LoVo (cell line): Measurements from ENCODE around the gene SH3GL3.
A peak's percentile ranks its signal among the peaks of the same experiment; 100 is the strongest.

ENCODE experiments used
- DNase-seq: peaks from one replicate; pipeline ENCODE4 v3.0.0-alpha.2; 2016; ENCODE audit warnings: low spot score

Gene SH3GL3

DNA sequence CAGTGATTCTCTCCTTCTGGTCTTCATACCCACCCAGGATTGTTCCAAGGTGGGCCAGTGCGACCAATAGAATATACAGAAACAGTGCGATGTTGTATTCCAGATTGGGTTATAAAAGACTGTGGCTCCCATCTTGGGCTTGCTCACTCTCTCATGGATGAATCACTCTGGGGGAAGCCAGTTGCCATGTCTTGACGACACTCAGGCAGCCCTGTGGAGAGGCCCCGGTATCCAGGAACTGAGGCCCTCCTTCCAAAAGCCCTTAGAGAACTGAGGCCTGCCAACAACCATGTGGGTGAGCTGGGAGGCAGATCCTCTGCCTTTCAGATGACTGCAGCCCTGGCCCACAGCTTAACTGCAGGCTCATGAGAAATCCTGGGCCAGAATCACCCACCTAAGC lies 57.2 kb downstream of the SH3GL3 start:
- no peak for DNase-seq

- DNase-seq, result no peak
These were observed 62.9 kb downstream of the SH3GL3 start for GRCh38 chr15:83510001-83510400.

- DNase-seq, result no peak
These were observed 65.3 kb downstream of the SH3GL3 start for GRCh38 chr15:83512459-83512858.

DNA sequence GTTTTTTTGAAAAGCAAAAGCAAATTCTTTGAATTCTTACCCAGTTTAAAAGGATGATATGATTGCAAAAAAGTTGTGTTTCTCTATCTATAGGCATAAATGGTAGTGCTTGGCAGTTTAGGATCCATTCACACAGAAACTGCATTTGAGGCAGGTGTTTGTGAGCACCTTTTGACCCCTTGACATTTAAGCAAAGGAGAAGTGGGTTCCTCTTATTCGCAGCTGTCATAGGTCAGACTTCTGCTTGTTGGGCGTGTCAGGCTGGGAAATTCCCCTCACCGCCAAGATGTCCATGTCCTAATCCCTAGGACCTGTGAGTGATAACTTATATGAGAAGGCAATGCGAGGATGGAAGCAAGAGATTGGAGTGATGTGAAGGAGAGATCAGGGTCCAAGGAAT lies 67.4 kb downstream of the SH3GL3 start:
- no peak for DNase-seq

- DNase-seq, result no peak
These were observed 68.0 kb downstream of the SH3GL3 start for GRCh38 chr15:83515164-83515563.

GRCh38 chr15:83516935-83517334 lies 69.8 kb downstream of the SH3GL3 start:
- no peak for DNase-seq

- no peak for DNase-seq
These were observed 79.2 kb downstream of the SH3GL3 start for GRCh38 chr15:83526319-83526718.

DNA sequence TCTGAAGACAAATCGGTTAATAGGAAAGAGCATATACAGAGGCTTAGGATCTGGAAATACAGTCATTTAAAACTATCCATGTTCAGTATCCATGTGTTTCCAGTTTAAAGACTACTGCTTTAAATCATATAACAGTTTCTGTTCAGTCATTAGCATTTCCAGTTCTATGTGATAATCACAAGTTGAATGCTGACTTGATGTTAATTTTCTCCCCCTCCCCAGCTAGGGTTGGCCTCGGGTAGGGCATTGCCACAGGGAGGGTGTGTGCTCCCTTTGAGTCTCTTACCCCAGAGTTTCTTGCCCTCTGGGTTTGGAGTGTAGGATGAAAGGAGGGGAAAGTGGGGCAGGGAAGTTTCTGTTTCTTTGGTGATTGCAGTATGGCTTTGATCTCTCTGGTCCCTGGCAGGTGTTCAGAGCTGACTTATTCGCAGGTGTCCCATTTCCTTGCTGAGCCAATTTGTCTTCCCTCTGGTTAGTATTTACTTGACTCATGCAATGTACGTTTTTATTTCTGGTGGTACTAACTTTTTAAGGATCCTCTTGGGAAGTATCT lies 86.3 kb downstream of the SH3GL3 start:
- no peak for DNase-seq

DNA sequence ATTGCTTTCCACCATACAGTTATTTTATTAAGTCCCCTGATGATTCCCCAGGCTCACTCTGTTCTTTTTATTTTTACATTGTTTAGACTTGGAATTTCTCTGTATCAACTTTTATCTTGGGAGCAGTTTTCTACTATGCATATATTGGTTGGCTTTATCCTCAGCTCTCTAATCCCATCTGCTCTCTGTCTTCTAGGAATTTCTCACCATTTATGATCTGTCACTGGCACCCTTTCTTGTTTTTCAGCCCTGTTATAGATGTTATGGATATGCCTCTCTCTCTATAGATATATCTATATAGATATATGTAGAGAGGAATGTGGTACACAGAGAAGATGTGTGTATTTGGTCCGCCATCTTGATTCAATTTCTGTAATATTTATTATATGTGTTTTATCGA lies 90.5 kb downstream of the SH3GL3 start:
- no peak for DNase-seq

GRCh38 chr15:83538682-83539081 lies 91.5 kb downstream of the SH3GL3 start:
- no peak for DNase-seq

DNA sequence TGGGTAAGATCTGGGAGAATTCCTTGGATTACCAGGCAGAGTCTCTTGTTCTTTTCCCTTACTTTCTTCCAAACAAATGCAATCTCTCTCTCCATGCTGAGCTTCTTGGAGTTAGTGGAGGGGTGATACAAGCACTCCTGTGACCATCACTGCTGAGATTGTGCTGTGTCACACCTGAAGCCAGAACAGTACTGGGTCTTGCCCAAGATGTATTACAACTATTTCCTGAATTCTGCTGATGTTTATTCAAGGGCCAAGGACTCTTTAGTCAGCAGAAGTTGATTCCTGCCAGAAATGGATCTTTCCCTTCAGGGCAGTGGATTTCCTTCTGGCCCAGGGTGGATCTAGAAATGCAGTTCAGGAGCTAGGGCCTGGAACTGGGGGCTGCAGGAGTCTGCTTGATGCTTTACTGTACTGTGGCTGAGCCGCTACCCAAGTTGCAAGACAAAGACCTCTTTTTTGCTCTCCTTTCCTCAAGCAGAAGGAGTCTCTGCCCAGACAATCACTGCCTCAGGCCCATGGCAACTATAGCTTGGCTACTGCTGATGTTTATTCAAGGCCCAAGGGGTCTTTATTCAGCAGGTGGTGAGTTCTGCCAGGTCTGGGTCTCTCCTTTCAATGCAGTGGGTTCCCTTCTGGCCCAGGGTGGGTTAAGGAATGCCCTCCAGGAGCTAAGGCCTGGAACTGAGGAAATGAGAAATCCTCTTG lies 98.8 kb downstream of the SH3GL3 start:
- no peak for DNase-seq

GRCh38 chr15:83546512-83546888 lies 99.4 kb downstream of the SH3GL3 start:
- DNase-seq, result no peak

DNA sequence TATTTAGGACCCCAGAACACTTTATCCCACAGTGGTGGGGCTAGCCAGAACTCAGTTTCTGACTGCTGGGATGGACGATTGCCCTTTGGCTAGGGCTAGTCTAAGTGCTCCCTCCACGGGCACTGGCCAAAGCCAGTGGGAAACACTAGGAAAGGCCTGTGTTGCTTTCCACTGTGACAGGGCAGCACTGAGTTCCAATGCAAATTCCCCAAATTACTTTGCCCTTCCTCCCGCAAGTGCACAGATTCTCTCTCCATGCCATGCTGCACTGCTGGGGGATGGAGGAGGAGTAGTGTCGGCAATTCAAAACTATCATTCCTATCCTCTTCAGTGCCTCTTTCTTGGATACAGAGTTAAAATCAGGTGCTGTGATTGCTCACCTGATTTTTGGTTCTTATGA lies 100.0 kb downstream of the SH3GL3 start:
- DNase-seq, result no peak

DNA sequence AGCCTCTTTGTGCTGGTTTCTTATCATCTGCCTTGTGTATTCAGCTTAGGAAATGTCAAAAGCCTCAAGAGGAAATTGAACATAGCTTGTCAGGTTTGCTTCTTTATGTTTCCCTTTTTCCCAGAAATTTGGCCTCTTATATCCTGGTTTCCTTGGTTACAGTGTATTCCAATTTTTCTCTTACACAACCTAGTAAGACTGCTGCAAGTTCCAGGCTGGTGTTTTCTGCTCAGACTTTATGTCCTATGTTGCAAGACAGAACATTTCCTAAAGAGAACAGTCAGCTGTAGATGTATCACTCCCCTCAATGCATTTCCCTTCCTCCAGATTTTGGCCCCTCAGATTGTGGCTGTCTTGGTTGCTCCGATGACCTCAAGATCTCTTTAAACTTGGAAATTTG lies 102.5 kb downstream of the SH3GL3 start:
- no peak for DNase-seq

- DNase-seq, result no peak
These were observed 107.4 kb downstream of the SH3GL3 start for GRCh38 chr15:83554558-83554957.

- DNase-seq, result no peak
These were observed 108.2 kb downstream of the SH3GL3 start for GRCh38 chr15:83555383-83555782.

- no peak for DNase-seq
These were observed 108.9 kb downstream of the SH3GL3 start for GRCh38 chr15:83556068-83556467.

- DNase-seq, result no peak
These were observed 109.6 kb downstream of the SH3GL3 start for GRCh38 chr15:83556754-83557153.

GRCh38 chr15:83558146-83558545 lies 111.0 kb downstream of the SH3GL3 start:
- DNase-seq, result no peak

DNA sequence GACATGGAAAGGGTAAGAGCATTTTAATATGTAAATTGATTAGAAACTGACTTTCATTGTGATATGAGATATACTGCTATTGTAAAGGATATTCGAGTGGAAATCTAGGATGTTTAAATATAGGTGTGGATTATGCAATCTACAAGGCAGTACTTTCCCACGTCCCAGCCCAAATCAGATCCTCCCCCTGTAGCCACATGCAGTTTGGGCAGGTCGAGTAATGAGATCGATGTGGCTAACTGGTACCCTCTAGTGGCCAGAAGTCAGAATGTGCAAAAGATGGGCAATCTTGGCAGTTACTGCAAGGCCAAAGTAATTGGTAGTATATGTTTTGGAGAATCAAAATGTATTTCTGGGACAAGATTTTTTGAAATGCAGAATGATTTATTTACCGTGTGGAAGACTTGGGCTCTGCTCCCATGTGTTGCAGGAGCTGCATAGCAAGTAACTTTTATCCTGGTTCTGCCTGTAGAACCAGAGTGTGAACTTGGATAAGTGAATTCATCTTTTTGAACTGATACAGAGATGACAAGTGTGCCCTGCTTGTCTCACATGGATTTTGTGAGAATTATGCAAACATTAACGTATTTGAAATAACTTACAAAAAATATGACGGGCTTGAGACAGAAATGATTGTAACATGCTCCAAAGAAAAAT lies 112.3 kb downstream of the SH3GL3 start:
- peak; percentile 73 for DNase-seq

DNA sequence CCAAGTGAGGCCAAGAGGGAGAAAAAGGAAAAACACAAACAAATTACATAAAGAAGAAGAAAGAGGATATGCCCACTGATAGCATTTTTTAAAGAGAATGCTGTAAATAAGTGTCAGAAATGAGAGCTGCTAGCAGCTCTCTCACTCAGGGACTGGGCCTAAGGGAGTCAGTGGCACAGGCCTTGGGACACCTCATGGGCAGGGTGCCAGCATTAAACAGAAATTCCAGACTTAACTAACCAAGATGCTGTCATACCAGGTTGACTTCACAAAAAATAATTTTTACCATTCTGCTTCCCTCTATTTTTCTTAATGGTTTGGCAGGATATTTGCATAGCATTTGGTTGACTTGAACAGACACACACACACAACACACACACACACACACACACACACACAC lies 114.5 kb downstream of the SH3GL3 start:
- DNase-seq, result no peak

DNA sequence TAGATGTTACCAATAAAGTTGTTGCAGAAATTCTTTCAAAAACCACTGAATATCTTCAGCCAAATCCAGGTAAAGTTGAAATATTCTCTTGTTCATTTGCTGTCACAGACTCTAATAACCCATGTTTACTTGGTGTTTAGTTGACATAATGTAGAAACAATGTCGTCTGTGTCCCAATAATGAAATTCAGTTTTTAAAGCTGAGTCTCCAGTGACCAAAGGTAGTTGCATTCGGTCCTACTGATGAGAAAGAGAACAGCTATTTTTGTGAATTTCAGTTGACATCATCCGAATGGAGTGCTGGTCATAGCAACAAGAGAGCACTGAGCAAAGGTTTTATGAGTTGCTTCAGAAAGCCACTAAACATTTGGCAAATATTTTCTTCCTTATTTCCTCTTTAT lies 118.0 kb downstream of the SH3GL3 start:
- DNase-seq, result no peak

- peak; percentile 8 for DNase-seq
These were observed 118.5 kb downstream of the SH3GL3 start for GRCh38 chr15:83565553-83566159.
